ENCODE results near the gene TOR1AIP2.

The TOR1AIP2 gene

DNA sequence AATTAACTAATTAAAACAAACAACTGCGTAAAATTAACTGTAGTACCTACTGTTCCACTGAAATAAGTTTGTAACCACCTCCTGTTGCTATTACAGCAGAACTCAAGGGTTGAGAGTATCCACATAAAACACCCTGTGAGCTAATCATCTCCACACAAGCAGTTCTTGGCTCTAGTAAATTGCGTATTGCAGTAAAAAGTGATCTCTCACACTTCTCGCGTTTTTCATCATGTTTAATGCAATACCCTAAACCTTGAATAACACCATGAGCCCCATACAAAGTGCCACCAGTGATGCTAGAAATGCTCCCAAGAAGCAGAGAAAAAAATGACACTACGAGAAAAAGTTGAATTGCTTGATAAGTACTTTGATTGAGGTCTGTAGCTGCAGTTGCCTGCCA is 47.7 kb upstream of the TOR1AIP2 start:
- no peaks in the 10 kb centered on the region for H3K36me3 ChIP-seq (ENCODE audit: insufficient read depth, low read length)
- no peaks in the 10 kb centered on the region for H3F3A ChIP-seq (ENCODE audit: insufficient read depth, low read length)
- H3K9me3 ChIP-seq (ENCODE audit: low read length), result no peaks in the 10 kb centered on the region
- no peak for TF ChIP-seq EZH2 (IDR thresholded peaks at IDR 0.05; ENCODE audit: borderline replicate concordance, low read length)
- TF ChIP-seq, protein P1, sequence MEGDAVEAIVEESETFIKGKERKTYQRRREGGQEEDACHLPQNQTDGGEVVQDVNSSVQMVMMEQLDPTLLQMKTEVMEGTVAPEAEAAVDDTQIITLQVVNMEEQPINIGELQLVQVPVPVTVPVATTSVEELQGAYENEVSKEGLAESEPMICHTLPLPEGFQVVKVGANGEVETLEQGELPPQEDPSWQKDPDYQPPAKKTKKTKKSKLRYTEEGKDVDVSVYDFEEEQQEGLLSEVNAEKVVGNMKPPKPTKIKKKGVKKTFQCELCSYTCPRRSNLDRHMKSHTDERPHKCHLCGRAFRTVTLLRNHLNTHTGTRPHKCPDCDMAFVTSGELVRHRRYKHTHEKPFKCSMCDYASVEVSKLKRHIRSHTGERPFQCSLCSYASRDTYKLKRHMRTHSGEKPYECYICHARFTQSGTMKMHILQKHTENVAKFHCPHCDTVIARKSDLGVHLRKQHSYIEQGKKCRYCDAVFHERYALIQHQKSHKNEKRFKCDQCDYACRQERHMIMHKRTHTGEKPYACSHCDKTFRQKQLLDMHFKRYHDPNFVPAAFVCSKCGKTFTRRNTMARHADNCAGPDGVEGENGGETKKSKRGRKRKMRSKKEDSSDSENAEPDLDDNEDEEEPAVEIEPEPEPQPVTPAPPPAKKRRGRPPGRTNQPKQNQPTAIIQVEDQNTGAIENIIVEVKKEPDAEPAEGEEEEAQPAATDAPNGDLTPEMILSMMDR (IDR thresholded peaks at IDR 0.05; ENCODE audit: low read length), result no peak
- H4K20me1 ChIP-seq (ENCODE audit: insufficient read depth, low read length), result no peaks in the 10 kb centered on the region
- H3K4me2 ChIP-seq (ENCODE audit: low read length), result no peak overlapping the region
- no peak overlapping the region for H3K27ac ChIP-seq (ENCODE audit: low read depth, low read length, poor library complexity, severe bottlenecking)
- H3K9ac ChIP-seq (ENCODE audit: low read length), result no peak overlapping the region
- H3K79me2 ChIP-seq (ENCODE audit: insufficient read depth, low read length), result no peaks in the 10 kb centered on the region
- H3K9me2 ChIP-seq (ENCODE audit: low read depth, low read length), result no peaks in the 10 kb centered on the region
- no peak overlapping the region for H2AFZ ChIP-seq (ENCODE audit: low read length)
- H3K4me1 ChIP-seq (ENCODE audit: insufficient read depth, low read length, severe bottlenecking), result no peaks in the 10 kb centered on the region
- H3K27me3 ChIP-seq (ENCODE audit: insufficient read depth, low read length), result no peaks in the 10 kb centered on the region
- H3K4me3 ChIP-seq (ENCODE audit: low read depth, low read length, poor library complexity, severe bottlenecking), result no peak overlapping the region

DNA sequence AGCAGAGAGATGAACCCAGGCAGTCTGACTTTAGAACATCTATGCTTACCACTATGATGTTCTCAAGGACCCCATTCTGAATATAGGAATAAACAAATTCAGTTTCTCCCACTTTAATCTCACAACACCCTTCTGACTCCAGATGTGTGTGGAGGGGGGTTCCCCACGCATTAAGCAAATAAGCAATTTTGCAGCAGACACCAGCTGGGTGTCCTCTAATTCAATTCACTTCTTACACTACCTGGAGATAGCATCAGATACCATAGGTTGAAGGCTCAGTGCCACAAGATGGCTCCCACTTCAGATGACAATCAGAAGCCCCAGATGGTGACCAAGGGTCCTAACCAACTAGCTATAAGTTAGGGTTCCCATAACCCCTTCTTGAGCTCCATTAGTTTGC is 46.7 kb upstream of the TOR1AIP2 start:
- H2AFZ ChIP-seq (ENCODE audit: low read length), result no peak overlapping the region
- no peaks in the 10 kb centered on the region for H3K9me3 ChIP-seq (ENCODE audit: low read length)
- H4K20me1 ChIP-seq (ENCODE audit: insufficient read depth, low read length), result no peaks in the 10 kb centered on the region
- H3K9me2 ChIP-seq (ENCODE audit: low read depth, low read length), result no peaks in the 10 kb centered on the region
- no peaks in the 10 kb centered on the region for H3K79me2 ChIP-seq (ENCODE audit: insufficient read depth, low read length)
- no peak overlapping the region for H3K4me2 ChIP-seq (ENCODE audit: low read length)
- no peaks in the 10 kb centered on the region for H3K36me3 ChIP-seq (ENCODE audit: insufficient read depth, low read length)
- no peak overlapping the region for H3K4me3 ChIP-seq (ENCODE audit: low read depth, low read length, poor library complexity, severe bottlenecking)
- H3F3A ChIP-seq (ENCODE audit: insufficient read depth, low read length), result no peaks in the 10 kb centered on the region
- H3K27ac ChIP-seq (ENCODE audit: low read depth, low read length, poor library complexity, severe bottlenecking), result no peak overlapping the region
- H3K4me1 ChIP-seq (ENCODE audit: insufficient read depth, low read length, severe bottlenecking), result no peaks in the 10 kb centered on the region
- no peak for TF ChIP-seq EZH2 (IDR thresholded peaks at IDR 0.05; ENCODE audit: borderline replicate concordance, low read length)
- TF ChIP-seq, protein P1 (IDR thresholded peaks at IDR 0.05; ENCODE audit: low read length), result no peak
- H3K27me3 ChIP-seq (ENCODE audit: insufficient read depth, low read length), result no peaks in the 10 kb centered on the region
- H3K9ac ChIP-seq (ENCODE audit: low read length), result no peak overlapping the region

DNA sequence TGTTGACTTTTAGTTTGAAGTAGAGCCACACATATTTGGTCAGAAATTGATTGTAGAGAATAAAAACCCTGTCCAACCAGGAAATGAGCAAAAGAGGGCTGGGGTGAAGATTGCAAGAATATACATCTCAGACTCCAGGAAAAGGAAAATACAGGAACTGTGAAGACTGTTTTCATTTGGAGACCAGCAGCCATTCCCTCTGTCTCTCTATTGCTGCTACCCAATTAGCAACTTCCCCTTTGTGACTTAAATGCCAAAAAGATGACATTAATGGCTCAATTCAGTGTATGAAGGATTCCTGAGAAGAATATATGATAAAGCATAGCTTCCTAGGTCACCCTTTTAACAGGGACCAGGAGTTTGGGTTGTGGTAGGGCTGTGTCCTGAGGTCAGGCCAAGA is 45.4 kb upstream of the TOR1AIP2 start:
- no peaks in the 10 kb centered on the region for H3F3A ChIP-seq (ENCODE audit: insufficient read depth, low read length)
- no peak overlapping the region for H3K9ac ChIP-seq (ENCODE audit: low read length)
- TF ChIP-seq EZH2 (IDR thresholded peaks at IDR 0.05; ENCODE audit: borderline replicate concordance, low read length), result no peak
- TF ChIP-seq, protein P1 (IDR thresholded peaks at IDR 0.05; ENCODE audit: low read length), result no peak
- H3K27me3 ChIP-seq (ENCODE audit: insufficient read depth, low read length), result no peaks in the 10 kb centered on the region
- no peaks in the 10 kb centered on the region for H4K20me1 ChIP-seq (ENCODE audit: insufficient read depth, low read length)
- H3K4me1 ChIP-seq (ENCODE audit: insufficient read depth, low read length, severe bottlenecking), result no peaks in the 10 kb centered on the region
- H3K27ac ChIP-seq (ENCODE audit: low read depth, low read length, poor library complexity, severe bottlenecking), result no peak overlapping the region
- H2AFZ ChIP-seq (ENCODE audit: low read length), result no peak overlapping the region
- H3K4me3 ChIP-seq (ENCODE audit: low read depth, low read length, poor library complexity, severe bottlenecking), result no peak overlapping the region
- H3K4me2 ChIP-seq (ENCODE audit: low read length), result no peak overlapping the region
- H3K79me2 ChIP-seq (ENCODE audit: insufficient read depth, low read length), result no peaks in the 10 kb centered on the region
- no peaks in the 10 kb centered on the region for H3K9me2 ChIP-seq (ENCODE audit: low read depth, low read length)
- peaks cover 6% of the 10 kb centered on the region; the same call in 1 of the 2 replicates for H3K36me3 ChIP-seq (ENCODE audit: insufficient read depth, low read length)
- H3K9me3 ChIP-seq (ENCODE audit: low read length), result no peaks in the 10 kb centered on the region

Measured in OCI-LY1 (cell line).